Upper lobe of right lung (tissue), 1 donor: Measurements from ENCODE around the gene LRCH1. TPM values are rescaled to one million over a fixed set of nuclear protein-coding genes. Genes with fewer than 3 reads are reported as not detected.

Experiments
- ATAC-seq: fragments of 200-7000 bp; cut with Tn5 transposase; one replicate; pipeline ENCODE4 v1.9.1; 2020; ENCODE audit warnings: mild to moderate bottlenecking, moderate library complexity
- DNase-seq: peaks from one replicate; pipeline ENCODE4 v3.0.0-alpha.2; 2020
- H3K27ac ChIP-seq: fragments of 200-600 bp; one replicate; pipeline ENCODE4 v1.8.0; 2022
- H3K27me3 ChIP-seq: fragments of 200-600 bp; one replicate; pipeline ENCODE4 v1.8.0; 2022; ENCODE audit warnings: mild to moderate bottlenecking
- H3K36me3 ChIP-seq: fragments of 200-600 bp; one replicate; pipeline ENCODE4 v1.8.0; 2022
- H3K4me1 ChIP-seq: fragments of 200-600 bp; one replicate; pipeline ENCODE4 v1.8.0; 2022
- H3K4me3 ChIP-seq: fragments of 200-600 bp; one replicate; pipeline ENCODE4 v1.8.0; 2022; ENCODE audit warnings: mild to moderate bottlenecking
- H3K9me3 ChIP-seq: fragments of 200-600 bp; one replicate; pipeline ENCODE4 v1.8.0; 2022
- intact Hi-C: fragments of 100-400 bp; cut with DNase I; formaldehyde crosslinking; loops from one replicate; pipeline ENCODE4 v1.11.0; 2022
- total RNA-seq: library from RNA; stranded (reverse); fragmentation: NEBNext Ultra II Directional; extraction: Animal tissue kit (Norgen Biotek cat#: 25700); gene quantifications from one replicate; pipeline ENCODE4 v1.2.1, GENCODE V29; 2021
- TF ChIP-seq, protein P1 (sequence below): fragments of 200-600 bp; IDR thresholded peaks from one replicate; pipeline ENCODE4 v1.8.0; 2022; ENCODE audit warnings: antibody characterized with exemption
- donor health status: DM: no; HTN: yes; CAD: no; lungs with severe emphysema.

Gene LRCH1
- total RNA-seq, 1 donor from 2014 or later: 32.0 TPM

GRCh38 chr13:46687810-46688209, 134.8 kb downstream of the LRCH1 start:
- intact Hi-C loops: no loop called here
- no peaks in the 10 kb centered on the region for H3K9me3 ChIP-seq

GRCh38 chr13:46688306-46688705, 135.3 kb downstream of the LRCH1 start:
- Histone ChIP-seq H3K9me3 (no peaks in the 10 kb centered on the region), H3K27me3 (no peaks in the 10 kb centered on the region), H3K36me3 (peaks cover 5% of the 10 kb centered on the region), H3K4me3 (no peak overlapping the region), H3K4me1 (peaks cover 19% of the 10 kb centered on the region), H3K27ac (no peak overlapping the region)
- DNase-seq: no peak
- intact Hi-C loops: no loop called here
- TF ChIP-seq, protein P1, sequence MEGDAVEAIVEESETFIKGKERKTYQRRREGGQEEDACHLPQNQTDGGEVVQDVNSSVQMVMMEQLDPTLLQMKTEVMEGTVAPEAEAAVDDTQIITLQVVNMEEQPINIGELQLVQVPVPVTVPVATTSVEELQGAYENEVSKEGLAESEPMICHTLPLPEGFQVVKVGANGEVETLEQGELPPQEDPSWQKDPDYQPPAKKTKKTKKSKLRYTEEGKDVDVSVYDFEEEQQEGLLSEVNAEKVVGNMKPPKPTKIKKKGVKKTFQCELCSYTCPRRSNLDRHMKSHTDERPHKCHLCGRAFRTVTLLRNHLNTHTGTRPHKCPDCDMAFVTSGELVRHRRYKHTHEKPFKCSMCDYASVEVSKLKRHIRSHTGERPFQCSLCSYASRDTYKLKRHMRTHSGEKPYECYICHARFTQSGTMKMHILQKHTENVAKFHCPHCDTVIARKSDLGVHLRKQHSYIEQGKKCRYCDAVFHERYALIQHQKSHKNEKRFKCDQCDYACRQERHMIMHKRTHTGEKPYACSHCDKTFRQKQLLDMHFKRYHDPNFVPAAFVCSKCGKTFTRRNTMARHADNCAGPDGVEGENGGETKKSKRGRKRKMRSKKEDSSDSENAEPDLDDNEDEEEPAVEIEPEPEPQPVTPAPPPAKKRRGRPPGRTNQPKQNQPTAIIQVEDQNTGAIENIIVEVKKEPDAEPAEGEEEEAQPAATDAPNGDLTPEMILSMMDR: no peak
- no peak for ATAC-seq

More at GRCh38 chr13:46687810-46688209, 134.8 kb downstream of the LRCH1 start:
- TF ChIP-seq, protein P1: no peak
- Histone ChIP-seq H3K27me3 (no peaks in the 10 kb centered on the region), H3K4me1 (peaks cover 19% of the 10 kb centered on the region), H3K27ac (no peak overlapping the region), H3K36me3 (no peaks in the 10 kb centered on the region), H3K4me3 (no peak overlapping the region)
- ATAC-seq: peak; percentile 60
- no peak for DNase-seq

DNA sequence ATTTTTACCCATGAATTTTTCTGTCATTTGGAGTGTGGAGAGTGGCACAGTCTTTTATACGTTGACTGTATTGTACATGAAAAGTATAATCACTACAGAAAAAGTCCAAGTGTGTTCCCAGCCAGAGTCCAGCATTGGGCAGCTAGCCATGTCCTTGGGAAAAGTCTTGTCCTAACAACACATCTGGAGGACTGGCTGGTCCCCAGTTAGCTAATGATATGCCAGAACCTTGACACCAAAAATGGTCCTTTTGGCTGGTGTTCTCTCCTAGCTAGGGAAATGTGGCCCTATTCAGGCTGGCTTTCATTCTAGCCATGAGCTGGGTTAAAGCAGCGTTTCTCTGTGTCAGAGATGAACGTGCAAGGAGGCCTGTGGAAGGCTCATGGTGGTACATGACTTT, 145.0 kb downstream of the LRCH1 start:
- Histone ChIP-seq H3K4me3 (no peak overlapping the region), H3K27me3 (no peaks in the 10 kb centered on the region), H3K9me3 (no peaks in the 10 kb centered on the region), H3K4me1 (peaks cover 11% of the 10 kb centered on the region), H3K36me3 (peaks cover 77% of the 10 kb centered on the region), H3K27ac (no peak overlapping the region)
- no peak for DNase-seq
- no peak for ATAC-seq
- intact Hi-C loops: no loop called here
- TF ChIP-seq, protein P1: no peak

DNA sequence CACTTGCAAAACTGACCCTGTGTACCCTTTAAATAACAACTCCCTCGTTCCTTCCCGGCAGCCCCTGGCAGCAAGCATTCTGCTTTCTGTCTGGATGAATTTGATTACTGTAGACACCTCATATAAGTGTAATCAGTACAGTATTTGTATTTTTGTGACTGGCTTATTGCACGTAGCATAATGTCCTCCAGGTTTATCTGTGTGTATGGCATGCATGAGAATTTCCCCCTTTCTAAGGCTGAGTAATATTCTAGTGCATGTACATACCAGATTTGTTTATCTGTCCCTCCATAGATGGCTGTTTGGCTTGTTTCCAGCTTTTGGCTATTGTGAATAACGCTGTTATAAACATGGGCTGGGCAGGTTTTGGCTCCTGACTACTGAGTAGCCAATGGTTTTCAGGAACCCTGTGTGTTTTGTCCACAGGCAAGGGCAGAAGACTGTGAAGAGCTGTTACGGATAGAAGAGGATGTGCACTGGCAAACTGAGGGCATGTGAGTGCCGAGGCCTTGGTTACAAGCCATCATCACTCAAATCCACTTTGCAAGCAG, 146.0 kb downstream of the LRCH1 start:
- TF ChIP-seq, protein P1: no peak

DNA sequence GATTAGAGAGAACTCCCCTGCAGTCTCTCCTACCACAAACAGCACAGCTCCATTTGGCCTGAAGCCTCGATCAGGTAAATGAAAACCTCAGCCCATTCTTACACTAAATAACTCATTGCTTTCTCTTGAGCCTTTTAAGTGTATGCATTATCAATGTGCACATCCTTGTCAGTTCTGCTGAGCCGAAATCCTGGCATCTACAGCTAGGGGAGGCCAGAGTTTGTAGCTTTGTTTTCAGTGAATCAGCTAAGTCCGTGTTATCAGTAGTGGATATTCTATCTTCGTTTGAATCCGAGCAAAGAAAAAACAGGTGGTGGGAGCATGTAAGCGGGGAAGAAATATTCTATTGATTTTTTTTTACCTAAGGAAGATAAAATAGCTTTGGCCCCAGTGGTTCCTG, 159.6 kb downstream of the LRCH1 start:
- H3K4me1 ChIP-seq: no peaks in the 10 kb centered on the region
- DNase-seq: no peak
- no peak overlapping the region for H3K27ac ChIP-seq
- no peak for ATAC-seq
- no peak overlapping the region for H3K4me3 ChIP-seq
- peaks cover 47% of the 10 kb centered on the region for H3K36me3 ChIP-seq
- no peaks in the 10 kb centered on the region for H3K9me3 ChIP-seq
- TF ChIP-seq, protein P1: no peak
- intact Hi-C loops: loop anchor here (10.0 kb wide), 1 partner anchor 158 kb away; the partner anchor contains the start of gene LRCH1
- H3K27me3 ChIP-seq: no peaks in the 10 kb centered on the region

More for the DNA sequence above, 146.0 kb downstream of the LRCH1 start:
- ATAC-seq (peak; percentile 36), DNase-seq (no peak)
- no peak overlapping the region for H3K27ac ChIP-seq
- no peaks in the 10 kb centered on the region for H3K9me3 ChIP-seq
- intact Hi-C loops: no loop called here
- peaks cover 69% of the 10 kb centered on the region for H3K36me3 ChIP-seq
- peaks cover 11% of the 10 kb centered on the region for H3K4me1 ChIP-seq
- no peak overlapping the region for H3K4me3 ChIP-seq
- no peaks in the 10 kb centered on the region for H3K27me3 ChIP-seq
